H1 (cell line): Measurements from ENCODE around the gene CTPS1. TPM values are rescaled to one million over a fixed set of nuclear protein-coding genes. Genes with fewer than 3 reads are reported as not detected.

Experiments used
- POLR2AphosphoS5 ChIP-seq: IDR thresholded peaks from 2 replicates; pipeline ENCODE4 v1.6.1; 2011; ENCODE audit warnings: low read depth, low read length
- polyA plus RNA-seq, 7 experiments: library from polyadenylated mRNA; depleted of rRNA in 3 of 7; stranded (reverse) in 5 of 7; unstranded in 2 of 7; fragments of >200 nt in 5 of 7; fragments of 200-250 nt in 2 of 7; gene quantifications; 1 replicate in 5 of 7; 2 replicates in 1 of 7; 4 replicates in 1 of 7; pipeline versions ENCODE4 v1.2.1 to v1.2.3, GENCODE V29; 2011 to 2013; ENCODE audit warnings: missing spikeins in 2 of 7, mixed read lengths in 2 of 7
- total RNA-seq: library from RNA; stranded (reverse); fragmentation: NEBNext Ultra II Directional; extraction: Animal tissue kit (Norgen Biotek cat#: 25700); gene quantifications from 2 replicates; pipeline ENCODE4 v1.2.1, GENCODE V29; 2021

The CTPS1 gene
- total and polyA plus RNA-seq, 2 of the 8 experiments (the other 6 are each of a cell fraction or from before 2014, with no cell fraction given), result 35.5 to 103 TPM

DNA sequence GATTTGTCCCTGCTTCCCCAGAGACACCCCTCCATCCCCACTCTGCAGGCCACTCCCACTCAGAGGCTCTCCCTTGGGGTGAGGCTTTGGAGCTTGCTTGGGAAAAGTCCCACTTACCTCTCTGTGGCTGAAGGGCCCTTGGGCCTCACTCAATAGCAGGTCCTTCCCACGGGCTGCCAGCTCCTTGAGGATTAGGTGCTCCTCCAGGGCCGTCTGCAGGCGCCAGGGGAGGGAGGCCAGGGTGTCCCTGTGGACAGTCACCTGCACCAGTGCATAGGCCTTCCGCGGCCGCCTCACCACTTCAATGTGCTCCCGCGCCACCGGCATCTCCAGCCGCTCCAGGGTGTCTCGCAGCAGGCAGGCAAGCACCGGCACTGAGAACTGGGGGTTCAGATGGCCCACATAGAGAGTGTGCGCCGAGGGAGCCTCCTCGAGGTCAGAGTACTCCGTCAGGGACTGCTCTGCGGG lies 40.6 kb downstream of the CTPS1 start (continued):
- TF ChIP-seq POLR2AphosphoS5, result no peak; the same call in 1 of the 2 replicates
